ENCODE measurements around the gene ITGB1BP1.

DNA sequence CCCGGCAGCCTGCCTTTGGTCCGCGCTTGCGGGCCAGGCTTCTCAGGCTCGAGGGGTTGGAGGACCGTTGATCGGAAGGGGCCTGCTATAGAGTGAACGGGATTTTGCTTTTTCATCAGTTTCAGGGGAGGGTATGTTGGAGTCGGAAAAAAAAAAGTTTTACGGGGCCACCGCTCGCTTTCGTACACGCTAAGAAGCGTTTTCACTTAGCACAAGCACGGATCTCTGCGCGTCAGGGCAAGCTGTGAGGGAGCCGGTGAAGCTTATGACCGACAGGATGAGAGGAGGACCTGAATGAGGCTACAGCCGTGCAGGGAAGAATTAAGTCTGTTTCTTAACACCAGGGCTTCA, 569 bp upstream of the ITGB1BP1 start:
- no peak for TF ChIP-seq EZH2 (optimal IDR thresholded peaks at IDR 0.05; ENCODE audit: low read depth, low read length)
- TF ChIP-seq, protein P1, sequence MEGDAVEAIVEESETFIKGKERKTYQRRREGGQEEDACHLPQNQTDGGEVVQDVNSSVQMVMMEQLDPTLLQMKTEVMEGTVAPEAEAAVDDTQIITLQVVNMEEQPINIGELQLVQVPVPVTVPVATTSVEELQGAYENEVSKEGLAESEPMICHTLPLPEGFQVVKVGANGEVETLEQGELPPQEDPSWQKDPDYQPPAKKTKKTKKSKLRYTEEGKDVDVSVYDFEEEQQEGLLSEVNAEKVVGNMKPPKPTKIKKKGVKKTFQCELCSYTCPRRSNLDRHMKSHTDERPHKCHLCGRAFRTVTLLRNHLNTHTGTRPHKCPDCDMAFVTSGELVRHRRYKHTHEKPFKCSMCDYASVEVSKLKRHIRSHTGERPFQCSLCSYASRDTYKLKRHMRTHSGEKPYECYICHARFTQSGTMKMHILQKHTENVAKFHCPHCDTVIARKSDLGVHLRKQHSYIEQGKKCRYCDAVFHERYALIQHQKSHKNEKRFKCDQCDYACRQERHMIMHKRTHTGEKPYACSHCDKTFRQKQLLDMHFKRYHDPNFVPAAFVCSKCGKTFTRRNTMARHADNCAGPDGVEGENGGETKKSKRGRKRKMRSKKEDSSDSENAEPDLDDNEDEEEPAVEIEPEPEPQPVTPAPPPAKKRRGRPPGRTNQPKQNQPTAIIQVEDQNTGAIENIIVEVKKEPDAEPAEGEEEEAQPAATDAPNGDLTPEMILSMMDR (IDR thresholded peaks at IDR 0.05; ENCODE audit: low read length), result no peak

Measured in MM.1S (cell line).